GM10266 (cell line): ENCODE results near the gene FBLN7.

Source experiments
- DNase-seq: peaks from one replicate; pipeline ENCODE4 v3.0.0; 2012; ENCODE audit errors: extremely low spot score
- TF ChIP-seq, protein P1 (sequence below): IDR thresholded peaks from 2 replicates; pipeline ENCODE4 v1.5.1; 2012; ENCODE audit warnings: mild to moderate bottlenecking, low read depth; ENCODE audit not compliant: control insufficient read depth, insufficient read depth; ENCODE audit errors: missing control alignments

FBLN7 gene

DNA sequence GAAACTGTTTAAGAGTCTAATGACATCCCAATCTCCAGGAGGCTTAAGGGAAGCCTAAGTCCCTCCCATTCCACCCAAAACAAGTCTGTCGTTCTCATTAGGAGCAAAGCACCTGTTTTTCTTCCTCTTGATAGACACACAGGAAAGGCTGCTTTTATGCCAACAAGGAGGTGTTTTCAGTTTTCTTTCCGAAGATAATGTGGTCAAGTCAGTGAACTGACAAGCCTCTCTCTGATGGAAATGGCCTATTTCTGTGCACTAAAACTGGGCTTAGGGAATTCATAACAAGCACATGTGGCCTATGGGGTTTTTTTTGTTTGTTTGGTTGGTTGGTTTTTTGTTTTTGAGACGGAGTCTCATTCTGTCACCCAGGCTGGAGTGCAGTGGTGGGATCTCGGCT, 36.2 kb downstream of the FBLN7 start:
- DNase-seq = no peak
- TF ChIP-seq, protein P1, sequence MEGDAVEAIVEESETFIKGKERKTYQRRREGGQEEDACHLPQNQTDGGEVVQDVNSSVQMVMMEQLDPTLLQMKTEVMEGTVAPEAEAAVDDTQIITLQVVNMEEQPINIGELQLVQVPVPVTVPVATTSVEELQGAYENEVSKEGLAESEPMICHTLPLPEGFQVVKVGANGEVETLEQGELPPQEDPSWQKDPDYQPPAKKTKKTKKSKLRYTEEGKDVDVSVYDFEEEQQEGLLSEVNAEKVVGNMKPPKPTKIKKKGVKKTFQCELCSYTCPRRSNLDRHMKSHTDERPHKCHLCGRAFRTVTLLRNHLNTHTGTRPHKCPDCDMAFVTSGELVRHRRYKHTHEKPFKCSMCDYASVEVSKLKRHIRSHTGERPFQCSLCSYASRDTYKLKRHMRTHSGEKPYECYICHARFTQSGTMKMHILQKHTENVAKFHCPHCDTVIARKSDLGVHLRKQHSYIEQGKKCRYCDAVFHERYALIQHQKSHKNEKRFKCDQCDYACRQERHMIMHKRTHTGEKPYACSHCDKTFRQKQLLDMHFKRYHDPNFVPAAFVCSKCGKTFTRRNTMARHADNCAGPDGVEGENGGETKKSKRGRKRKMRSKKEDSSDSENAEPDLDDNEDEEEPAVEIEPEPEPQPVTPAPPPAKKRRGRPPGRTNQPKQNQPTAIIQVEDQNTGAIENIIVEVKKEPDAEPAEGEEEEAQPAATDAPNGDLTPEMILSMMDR = no peak

DNA sequence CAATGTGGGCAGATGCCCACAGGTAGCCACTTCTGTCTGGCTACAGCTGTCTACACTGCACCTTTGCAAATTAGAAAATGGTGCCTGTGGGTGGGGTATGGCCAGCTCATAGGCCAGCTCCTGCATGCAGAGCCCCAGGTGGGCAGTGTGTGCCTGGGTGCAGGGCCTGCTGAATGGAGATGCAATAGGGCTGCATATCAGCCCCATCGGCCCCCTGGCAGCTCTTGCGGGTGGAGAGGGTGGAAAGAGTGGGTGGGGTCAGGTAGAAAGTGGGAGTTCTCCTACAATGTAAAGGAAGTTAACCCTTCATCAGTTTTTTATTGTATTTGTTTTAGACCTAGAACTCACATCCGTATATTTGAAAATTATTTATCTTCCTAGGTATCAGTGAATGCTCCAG, 37.1 kb downstream of the FBLN7 start:
- DNase-seq = no peak
- TF ChIP-seq, protein P1 = no peak

DNA sequence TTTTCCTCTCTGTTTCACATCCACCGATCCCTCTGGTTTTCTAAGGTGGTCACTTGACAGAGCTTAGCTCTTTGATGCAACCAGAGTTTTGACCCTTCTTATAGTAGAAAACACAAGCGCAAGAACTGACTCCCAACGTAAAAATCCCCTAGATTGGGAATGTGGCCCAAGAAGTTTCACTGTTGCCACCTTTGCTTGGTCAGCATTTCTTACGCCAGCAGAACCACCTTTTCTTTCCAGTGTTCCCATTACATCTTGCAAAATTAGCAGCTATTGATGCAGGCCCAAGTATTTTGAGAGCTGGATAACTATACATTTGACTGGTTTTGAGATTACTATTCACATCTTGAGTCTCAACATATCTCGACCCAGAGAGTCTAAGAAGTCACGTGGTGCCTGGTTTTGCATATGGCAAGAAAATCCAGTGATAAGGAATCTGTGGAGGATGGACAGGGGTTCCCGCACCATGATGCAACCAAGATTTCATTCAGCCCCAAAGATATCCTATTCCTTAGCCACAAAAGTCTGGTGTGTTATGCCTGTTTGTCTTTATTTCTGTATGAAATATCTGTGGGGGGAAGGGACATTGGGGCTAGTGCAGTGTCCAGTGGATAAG, 37.9 kb downstream of the FBLN7 start:
- TF ChIP-seq, protein P1 = no peak
- DNase-seq = no peak

DNA sequence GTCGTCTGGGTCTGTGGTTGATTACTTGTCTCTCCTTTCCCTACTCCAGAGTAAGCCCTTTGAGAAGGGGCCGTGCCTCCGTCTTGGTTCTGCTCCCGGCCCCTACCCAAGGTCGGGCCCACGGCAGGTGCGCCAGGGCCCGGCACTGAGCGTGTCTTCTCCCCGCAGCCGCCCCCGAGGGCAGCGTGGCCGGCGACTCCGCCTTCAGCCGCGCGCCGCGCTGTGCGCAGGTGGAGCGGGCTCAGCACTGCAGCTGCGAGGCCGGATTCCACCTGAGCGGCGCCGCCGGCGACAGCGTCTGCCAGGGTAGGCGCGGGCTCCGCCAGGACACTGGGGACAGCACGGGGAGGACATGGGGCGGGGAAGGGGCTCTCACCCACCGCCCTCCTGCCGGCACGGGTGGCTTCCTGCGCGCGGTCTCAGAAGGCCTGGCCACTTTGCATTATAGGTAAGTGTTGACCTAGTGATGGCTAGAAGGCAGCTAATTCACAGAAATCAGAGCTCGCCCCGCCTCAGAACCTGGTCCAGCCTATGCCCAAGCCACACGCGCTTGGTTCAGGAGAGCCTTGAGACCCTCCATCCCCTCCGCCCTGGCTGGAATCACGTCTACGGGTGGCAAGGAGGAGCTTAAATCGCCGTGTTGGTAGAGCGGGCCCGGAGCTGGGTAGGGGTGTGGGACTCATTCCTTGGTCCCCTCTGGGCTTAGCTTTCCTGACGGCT, 43.5 kb downstream of the FBLN7 start:
- TF ChIP-seq, protein P1 = no peak
- no peak for DNase-seq

DNA sequence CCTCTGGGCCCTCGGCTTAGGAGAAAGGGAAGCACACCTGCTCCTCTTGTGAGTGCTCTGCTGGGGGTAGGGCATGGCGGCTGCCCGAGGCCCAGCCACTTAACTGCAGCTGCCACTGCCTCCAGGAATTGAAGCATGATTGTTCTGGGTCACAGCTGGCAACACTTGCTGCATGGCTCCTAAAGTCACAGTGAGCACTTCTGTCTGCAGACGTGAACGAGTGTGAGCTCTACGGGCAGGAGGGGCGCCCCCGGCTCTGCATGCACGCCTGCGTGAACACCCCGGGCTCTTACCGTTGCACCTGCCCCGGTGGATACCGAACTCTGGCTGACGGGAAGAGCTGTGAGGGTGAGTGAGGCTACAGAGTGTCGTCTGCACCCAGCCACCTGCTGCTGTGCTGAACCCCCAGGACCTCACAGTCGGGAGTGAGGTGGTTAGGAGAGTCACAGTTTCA, 44.4 kb downstream of the FBLN7 start:
- DNase-seq = no peak
- TF ChIP-seq, protein P1 = no peak

DNA sequence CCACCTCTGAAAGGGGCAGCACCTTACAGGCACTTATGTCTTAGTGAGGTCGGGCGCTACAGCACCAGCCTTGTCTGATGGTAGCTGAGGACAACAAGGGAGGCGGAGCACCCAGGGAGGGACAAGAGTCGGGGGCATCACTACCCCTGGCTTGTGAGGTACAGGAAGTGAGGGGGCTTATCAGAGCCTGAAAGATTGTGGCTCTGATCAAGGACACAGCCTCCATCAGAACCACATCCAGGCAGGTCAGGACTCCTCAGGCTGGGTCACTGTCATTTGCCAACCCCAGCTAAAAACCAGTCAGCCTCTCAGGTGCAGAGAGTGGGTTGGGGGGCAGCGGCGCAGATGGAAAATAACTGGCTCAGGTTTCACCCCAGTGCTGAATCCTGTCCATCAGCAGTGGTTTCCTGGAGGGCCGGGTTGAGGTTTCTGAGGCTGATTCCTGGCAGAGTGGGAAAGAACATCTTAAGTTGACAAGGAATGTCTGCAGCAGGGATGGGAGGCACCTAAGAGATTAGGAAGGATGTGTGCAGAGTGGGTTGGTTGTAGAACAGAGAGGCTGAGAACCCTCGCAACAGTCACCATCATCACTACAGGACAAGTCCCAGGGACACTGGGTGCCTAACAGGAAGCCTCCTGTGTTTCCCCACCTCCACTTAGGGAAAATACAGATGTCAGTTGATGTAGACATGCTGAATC, 45.3 kb downstream of the FBLN7 start:
- TF ChIP-seq, protein P1 = no peak

DNA sequence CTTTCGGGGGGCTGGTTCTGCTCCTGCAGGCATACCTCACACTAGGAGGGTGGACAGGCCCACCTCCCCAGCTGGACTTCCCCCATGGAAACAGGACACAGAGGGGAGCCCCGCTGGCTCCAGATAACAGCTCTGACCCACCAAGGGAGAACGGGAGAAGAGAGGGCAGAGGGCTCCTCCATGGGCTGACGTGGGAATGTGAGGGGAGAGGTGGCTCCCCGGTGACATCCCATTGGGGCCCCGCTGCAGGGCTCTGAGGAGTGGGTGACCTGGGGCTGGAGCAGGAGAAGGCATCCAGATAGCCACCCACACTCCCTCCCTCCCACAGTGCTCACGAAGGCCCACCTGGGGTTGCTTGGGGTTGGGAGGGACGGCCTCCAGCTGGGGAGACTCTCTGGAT, 45.9 kb downstream of the FBLN7 start:
- no peak for DNase-seq
- TF ChIP-seq, protein P1 = no peak

More for the DNA sequence above, 45.3 kb downstream of the FBLN7 start:
- DNase-seq = no peak
